GM23338 (cell line): ENCODE results near the gene CDCA7. TPM values are rescaled to one million over a fixed set of nuclear protein-coding genes. Genes with fewer than 3 reads are reported as not detected.

Experiments used
- EZH2 ChIP-seq: fragments of 200-600 bp; sonication (generic); IDR thresholded peaks from one replicate; pipeline ENCODE4 v1.8.0; 2017; ENCODE audit warnings: antibody characterized with exemption, mild to moderate bottlenecking, low read depth; ENCODE audit not compliant: unreplicated experiment
- NANOG ChIP-seq: IDR thresholded peaks from 2 replicates; pipeline ENCODE4 v1.6.1; 2016; ENCODE audit warnings: antibody characterized with exemption, borderline replicate concordance
- POLR2AphosphoS5 ChIP-seq: IDR thresholded peaks from 2 replicates; pipeline ENCODE4 v1.6.1; 2016; ENCODE audit warnings: antibody characterized with exemption, low read depth
- ZNF331 ChIP-seq: fragments of 250-450 bp; sonication (Bioruptor Pico); IDR thresholded peaks from 2 replicates; pipeline ENCODE4 v1.5.0; 2020; ENCODE audit warnings: low read depth, mild to moderate bottlenecking, moderate library complexity
- polyA plus RNA-seq: library from polyadenylated mRNA; unstranded; fragments of >200 nt; fragmentation: Nextera tagmentation; extraction: Ambion mirVana; gene quantifications from 2 replicates; pipeline ENCODE4 v1.2.1, GENCODE V29; 2016
- total RNA-seq: library from RNA; depleted of rRNA; stranded (reverse); fragments of >200 nt; shearing (Covaris generic); gene quantifications from 2 replicates; pipeline ENCODE4 v1.2.3, GENCODE V29; 2014
- TF ChIP-seq, protein P1 (sequence below): IDR thresholded peaks from 2 replicates; pipeline ENCODE4 v1.6.1; 2016; ENCODE audit warnings: antibody characterized with exemption
- TF ChIP-seq, protein P2 (sequence below): IDR thresholded peaks from one replicate; pipeline ENCODE4 v1.6.1; 2018; ENCODE audit warnings: antibody characterized with exemption; ENCODE audit not compliant: unreplicated experiment

Gene CDCA7
- total and polyA plus RNA-seq, 2 experiments from 2014 or later: 63.7 to 95.5 TPM

DNA sequence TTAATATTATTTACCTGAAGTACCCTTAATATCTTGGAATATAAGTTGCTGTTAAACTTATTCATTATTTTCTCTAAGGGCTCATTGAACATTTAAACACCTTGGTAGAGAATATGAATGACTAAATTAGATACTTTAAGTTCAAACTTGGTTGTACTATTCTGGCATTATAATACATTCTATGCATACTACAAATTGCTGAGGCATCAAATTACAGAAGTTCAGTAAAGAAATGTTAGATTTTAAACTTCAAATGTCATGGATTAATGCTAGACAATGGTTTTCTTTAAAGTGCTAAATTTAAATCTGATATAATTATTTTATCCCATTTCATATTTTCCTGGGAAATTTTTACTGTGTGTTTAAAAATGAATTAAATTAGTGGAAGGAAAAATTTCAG is 63.1 kb downstream of the CDCA7 start (continued):
- TF ChIP-seq, protein P1, sequence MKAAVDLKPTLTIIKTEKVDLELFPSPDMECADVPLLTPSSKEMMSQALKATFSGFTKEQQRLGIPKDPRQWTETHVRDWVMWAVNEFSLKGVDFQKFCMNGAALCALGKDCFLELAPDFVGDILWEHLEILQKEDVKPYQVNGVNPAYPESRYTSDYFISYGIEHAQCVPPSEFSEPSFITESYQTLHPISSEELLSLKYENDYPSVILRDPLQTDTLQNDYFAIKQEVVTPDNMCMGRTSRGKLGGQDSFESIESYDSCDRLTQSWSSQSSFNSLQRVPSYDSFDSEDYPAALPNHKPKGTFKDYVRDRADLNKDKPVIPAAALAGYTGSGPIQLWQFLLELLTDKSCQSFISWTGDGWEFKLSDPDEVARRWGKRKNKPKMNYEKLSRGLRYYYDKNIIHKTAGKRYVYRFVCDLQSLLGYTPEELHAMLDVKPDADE: no peak
- TF ChIP-seq NANOG (no peak), EZH2 (no peak), POLR2AphosphoS5 (no peak), ZNF331 (CRISPR knock-in tag) (no peak)
- TF ChIP-seq, protein P2, sequence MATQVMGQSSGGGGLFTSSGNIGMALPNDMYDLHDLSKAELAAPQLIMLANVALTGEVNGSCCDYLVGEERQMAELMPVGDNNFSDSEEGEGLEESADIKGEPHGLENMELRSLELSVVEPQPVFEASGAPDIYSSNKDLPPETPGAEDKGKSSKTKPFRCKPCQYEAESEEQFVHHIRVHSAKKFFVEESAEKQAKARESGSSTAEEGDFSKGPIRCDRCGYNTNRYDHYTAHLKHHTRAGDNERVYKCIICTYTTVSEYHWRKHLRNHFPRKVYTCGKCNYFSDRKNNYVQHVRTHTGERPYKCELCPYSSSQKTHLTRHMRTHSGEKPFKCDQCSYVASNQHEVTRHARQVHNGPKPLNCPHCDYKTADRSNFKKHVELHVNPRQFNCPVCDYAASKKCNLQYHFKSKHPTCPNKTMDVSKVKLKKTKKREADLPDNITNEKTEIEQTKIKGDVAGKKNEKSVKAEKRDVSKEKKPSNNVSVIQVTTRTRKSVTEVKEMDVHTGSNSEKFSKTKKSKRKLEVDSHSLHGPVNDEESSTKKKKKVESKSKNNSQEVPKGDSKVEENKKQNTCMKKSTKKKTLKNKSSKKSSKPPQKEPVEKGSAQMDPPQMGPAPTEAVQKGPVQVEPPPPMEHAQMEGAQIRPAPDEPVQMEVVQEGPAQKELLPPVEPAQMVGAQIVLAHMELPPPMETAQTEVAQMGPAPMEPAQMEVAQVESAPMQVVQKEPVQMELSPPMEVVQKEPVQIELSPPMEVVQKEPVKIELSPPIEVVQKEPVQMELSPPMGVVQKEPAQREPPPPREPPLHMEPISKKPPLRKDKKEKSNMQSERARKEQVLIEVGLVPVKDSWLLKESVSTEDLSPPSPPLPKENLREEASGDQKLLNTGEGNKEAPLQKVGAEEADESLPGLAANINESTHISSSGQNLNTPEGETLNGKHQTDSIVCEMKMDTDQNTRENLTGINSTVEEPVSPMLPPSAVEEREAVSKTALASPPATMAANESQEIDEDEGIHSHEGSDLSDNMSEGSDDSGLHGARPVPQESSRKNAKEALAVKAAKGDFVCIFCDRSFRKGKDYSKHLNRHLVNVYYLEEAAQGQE: no peak
